Gastroesophageal sphincter (tissue), 3 donors: ENCODE results near the gene ARHGAP28.

Source experiments
- CTCF ChIP-seq, 4 experiments: fragments of 200-600 bp in 2 of 4; fragments of 450-650 bp in 2 of 4; sonication (generic) in 1 of 4; IDR thresholded peaks; one replicate each; pipeline ENCODE4 v1.5.1; 2017 to 2019; ENCODE audit warnings: antibody characterized with exemption in 4 of 4, mild to moderate bottlenecking in 2 of 4, moderate library complexity in 2 of 4
- EP300 ChIP-seq: sonication (generic); formaldehyde crosslinking; IDR thresholded peaks from one replicate; pipeline ENCODE4 v1.6.1; 2017; ENCODE audit warnings: antibody characterized with exemption, mild to moderate bottlenecking

GRCh38 chr18:6763524-6763923, 34.0 kb downstream of the ARHGAP28 start:
- no peak for TF ChIP-seq CTCF (IDR thresholded peaks at IDR 0.05)
- TF ChIP-seq EP300, result no peak
